H9 (cell line): ENCODE measurements around the gene IL36B. TPM values are rescaled to one million over a fixed set of nuclear protein-coding genes. Genes with fewer than 3 reads are reported as not detected.

Experiments used
- DNase-seq: peaks from one replicate; pipeline ENCODE4 v3.0.0-alpha.2; 2017
- H2AFZ ChIP-seq: one replicate; pipeline ENCODE4 v1.6.1; 2013; ENCODE audit warnings: mild to moderate bottlenecking, low read length, control low read depth, moderate library complexity
- H2AK5ac ChIP-seq: 2 replicates; pipeline ENCODE4 v1.6.1; 2013; ENCODE audit warnings: low read length, control low read depth, mixed read lengths; ENCODE audit not compliant: insufficient read length
- H2BK120ac ChIP-seq: one replicate; pipeline ENCODE4 v1.6.1; 2013; ENCODE audit warnings: low read depth, mild to moderate bottlenecking, low read length, control low read depth, inconsistent platforms; ENCODE audit not compliant: poor library complexity, severe bottlenecking
- H2BK12ac ChIP-seq: 2 replicates; pipeline ENCODE4 v1.6.1; 2013; ENCODE audit warnings: low read length, control low read depth, mixed read lengths, low read depth; ENCODE audit not compliant: insufficient read length
- H2BK15ac ChIP-seq: 2 replicates; pipeline ENCODE4 v1.6.1; 2013; ENCODE audit warnings: low read depth, low read length, control low read depth
- H2BK20ac ChIP-seq: one replicate; pipeline ENCODE4 v1.6.1; 2013; ENCODE audit warnings: low read depth, mild to moderate bottlenecking, low read length, control low read depth, inconsistent platforms; ENCODE audit not compliant: poor library complexity, severe bottlenecking
- H2BK5ac ChIP-seq: 2 replicates; pipeline ENCODE4 v1.6.1; 2013; ENCODE audit warnings: low read length, control low read depth, mixed read lengths; ENCODE audit not compliant: insufficient read length
- H3K14ac ChIP-seq: 2 replicates; pipeline ENCODE4 v1.6.1; 2013; ENCODE audit warnings: low read length, control low read depth; ENCODE audit not compliant: insufficient read depth
- H3K18ac ChIP-seq: 2 replicates; pipeline ENCODE4 v1.6.1; 2013; ENCODE audit warnings: low read depth, mild to moderate bottlenecking, mixed read lengths, low read length, control low read depth; ENCODE audit not compliant: insufficient read length
- H3K23ac ChIP-seq: 2 replicates; pipeline ENCODE4 v1.6.1; 2013; ENCODE audit warnings: low read length, control low read depth, mixed read lengths, low read depth; ENCODE audit not compliant: insufficient read length
- H3K23me2 ChIP-seq: 2 replicates; pipeline ENCODE4 v1.6.1; 2013; ENCODE audit warnings: low read depth, mild to moderate bottlenecking, mixed read lengths, low read length, control low read depth; ENCODE audit not compliant: insufficient read length, poor library complexity, severe bottlenecking
- H3K27ac ChIP-seq: 2 replicates; pipeline ENCODE4 v1.5.1; 2013; ENCODE audit warnings: low read length, control low read depth, mixed read lengths, low read depth; ENCODE audit not compliant: insufficient read length
- H3K27me3 ChIP-seq: 2 replicates; pipeline ENCODE4 v1.6.1; 2013; ENCODE audit warnings: low read length, control low read depth, inconsistent platforms; ENCODE audit not compliant: insufficient read depth
- H3K4ac ChIP-seq: 2 replicates; pipeline ENCODE4 v1.6.1; 2013; ENCODE audit warnings: low read depth, mild to moderate bottlenecking, control low read depth, inconsistent platforms, low read length, moderate library complexity
- H3K4me1 ChIP-seq: 2 replicates; pipeline ENCODE4 v1.6.1; 2013; ENCODE audit warnings: low read length, control low read depth, inconsistent platforms; ENCODE audit not compliant: insufficient read depth
- H3K4me2 ChIP-seq: 2 replicates; pipeline ENCODE4 v1.6.1; 2013; ENCODE audit warnings: low read length, control low read depth, mixed read lengths; ENCODE audit not compliant: insufficient read length, insufficient read depth
- H3K56ac ChIP-seq: 2 replicates; pipeline ENCODE4 v1.6.1; 2013; ENCODE audit warnings: low read depth, mild to moderate bottlenecking, mixed read lengths, low read length, control low read depth; ENCODE audit not compliant: insufficient read length
- H3K79me1 ChIP-seq: 2 replicates; pipeline ENCODE4 v1.6.1; 2013; ENCODE audit warnings: low read depth, mild to moderate bottlenecking, moderate library complexity, low read length, control low read depth, inconsistent platforms; ENCODE audit not compliant: insufficient read depth, poor library complexity, severe bottlenecking
- H3K79me2 ChIP-seq: 2 replicates; pipeline ENCODE4 v1.6.1; 2013; ENCODE audit warnings: low read length, control low read depth, inconsistent platforms; ENCODE audit not compliant: insufficient read depth
- H3K9ac ChIP-seq: 2 replicates; pipeline ENCODE4 v1.6.1; 2013; ENCODE audit warnings: low read length, control low read depth, mixed read lengths; ENCODE audit not compliant: insufficient read length; ENCODE audit errors: extremely low read depth
- H3K9me3 ChIP-seq: one replicate; pipeline ENCODE4 v1.6.1; 2013; ENCODE audit warnings: low read depth, low read length, inconsistent platforms; ENCODE audit not compliant: control insufficient read depth
- H3T11ph ChIP-seq: one replicate; pipeline ENCODE4 v1.6.1; 2013; ENCODE audit warnings: mild to moderate bottlenecking, low read length, control low read depth, inconsistent platforms
- H4K20me1 ChIP-seq: one replicate; pipeline ENCODE4 v1.6.1; 2013; ENCODE audit not compliant: control insufficient read depth, insufficient read length, insufficient read depth
- H4K5ac ChIP-seq: 2 replicates; pipeline ENCODE4 v1.6.1; 2013; ENCODE audit warnings: low read depth, mild to moderate bottlenecking, mixed read lengths, low read length, control low read depth; ENCODE audit not compliant: insufficient read length
- H4K8ac ChIP-seq: replicated peaks from 2 replicates; pipeline ENCODE4 v1.6.1; 2013; ENCODE audit warnings: low read length, control low read depth, mixed read lengths, low read depth; ENCODE audit not compliant: insufficient read length
- H4K91ac ChIP-seq: 2 replicates; pipeline ENCODE4 v1.6.1; 2013; ENCODE audit warnings: low read depth, mild to moderate bottlenecking, moderate library complexity, mixed read lengths, low read length, control low read depth; ENCODE audit not compliant: insufficient read length
- H3K27ac Mint-ChIP-seq, 3 experiments: 2 replicates in 2 of 3; 3 replicates in 1 of 3; pipeline ENCODE4 v1.8.0; 2020 to 2021; ENCODE audit warnings: mixed read lengths in 3 of 3, mild to moderate bottlenecking in 1 of 3, moderate library complexity in 1 of 3
- H3K27me3 Mint-ChIP-seq: 2 replicates; pipeline ENCODE4 v1.8.0; 2021; ENCODE audit warnings: low read depth, mild to moderate bottlenecking, moderate library complexity, mixed read lengths
- H3K36me3 Mint-ChIP-seq, 3 experiments: 2 replicates in 2 of 3; 3 replicates in 1 of 3; pipeline ENCODE4 v1.8.0; 2020 to 2021; ENCODE audit warnings: low read depth in 3 of 3, mixed read lengths in 3 of 3; ENCODE audit not compliant: insufficient read depth in 1 of 3
- H3K4me1 Mint-ChIP-seq, 2 experiments: 2 replicates each; pipeline ENCODE4 v1.8.0; 2020; ENCODE audit warnings: mixed read lengths in 2 of 2
- H3K4me3 Mint-ChIP-seq, 2 experiments: 2 replicates in 1 of 2; 3 replicates in 1 of 2; pipeline ENCODE4 v1.8.0; 2020 to 2021; ENCODE audit warnings: mild to moderate bottlenecking in 2 of 2, mixed read lengths in 2 of 2, moderate library complexity in 1 of 2
- H3K9me3 Mint-ChIP-seq, 2 experiments: 2 replicates in 1 of 2; 3 replicates in 1 of 2; pipeline ENCODE4 v1.8.0; 2020; ENCODE audit warnings: mild to moderate bottlenecking in 2 of 2, mixed read lengths in 2 of 2, moderate library complexity in 1 of 2
- CTCF ChIP-seq: fragments of 200-600 bp; sonication (generic); conservative IDR thresholded peaks from 3 replicates; pipeline ENCODE4 v1.8.0; 2021; ENCODE audit warnings: antibody characterized with exemption, mild to moderate bottlenecking
- WGBS: extraction: QIAGEN DNeasy Blood & Tissue Kit; methylation state at CpG from one replicate; pipeline ENCODE4 v1.1.7; 2013; ENCODE audit warnings: missing lambda C conversion rate, low lambda C conversion rate, mixed read lengths; ENCODE audit not compliant: insufficient read length; ENCODE audit errors: extremely low coverage; 5-methylcytosine and 5-hydroxymethylcytosine counted together
- total RNA-seq: library from RNA; stranded (reverse); gene quantifications from 2 replicates; pipeline ENCODE4 v1.2.1, GENCODE V29; 2021

IL36B gene
- total RNA-seq, 1 experiment from 2014 or later: not detected

GRCh38 chr2:113057117-113057516 is 4.5 kb upstream of the IL36B start:
- no peaks in the 10 kb centered on the region for H3K4me1 ChIP-seq
- H3K79me1 ChIP-seq: no peaks in the 10 kb centered on the region
- no peak overlapping the region for H4K8ac ChIP-seq
- H4K5ac ChIP-seq: no peak overlapping the region
- H3K9ac ChIP-seq: no peak overlapping the region
- no peak overlapping the region for H3K4me2 ChIP-seq
- Mint-ChIP-seq H3K4me3 (no peak overlapping the region), H3K36me3 (peaks cover 0 to 8% (median 2%) of the 10 kb centered on the region in 3 experiments; a peak in 3 of 7 replicates), H3K4me1 (no peaks in the 10 kb centered on the region), H3K27me3 (peaks cover 58% of the 10 kb centered on the region), H3K9me3 (peaks cover 38 to 67% of the 10 kb centered on the region in 2 experiments), H3K27ac (no peak overlapping the region)
- H3K27me3 ChIP-seq: peaks cover 2% of the 10 kb centered on the region; the same call in 1 of the 2 replicates
- H2BK5ac ChIP-seq: no peak overlapping the region
- no peak overlapping the region for H2BK120ac ChIP-seq
- H3K9me3 ChIP-seq: peaks cover 14% of the 10 kb centered on the region
- no peak overlapping the region for H3K56ac ChIP-seq
- no CpG with 5 or more reads among the region's 1 CpG for WGBS
- no peak overlapping the region for H3K4ac ChIP-seq
- H3K27ac ChIP-seq: no peak overlapping the region
- H3K23me2 ChIP-seq: no peaks in the 10 kb centered on the region
- no peak overlapping the region for H2BK20ac ChIP-seq
- no peak overlapping the region for H3K23ac ChIP-seq
- H2BK12ac ChIP-seq: no peak overlapping the region
- H3T11ph ChIP-seq: no peak overlapping the region
- H3K14ac ChIP-seq: no peak overlapping the region
- no peak overlapping the region for H3K18ac ChIP-seq
- no peaks in the 10 kb centered on the region for H4K20me1 ChIP-seq
- no peak overlapping the region for H4K91ac ChIP-seq
- H2AK5ac ChIP-seq: no peak overlapping the region
- DNase-seq: no peak
- no peak for TF ChIP-seq CTCF
- no peak overlapping the region for H2BK15ac ChIP-seq
- no peaks in the 10 kb centered on the region for H3K79me2 ChIP-seq
- no peak overlapping the region for H2AFZ ChIP-seq
